Measurements from ENCODE around the gene NRF1. TPM values are rescaled to one million over a fixed set of nuclear protein-coding genes. Genes with fewer than 3 reads are reported as not detected.

Gene NRF1
- total RNA-seq, 1 experiment from 2014 or later, result 18.4 TPM

DNA sequence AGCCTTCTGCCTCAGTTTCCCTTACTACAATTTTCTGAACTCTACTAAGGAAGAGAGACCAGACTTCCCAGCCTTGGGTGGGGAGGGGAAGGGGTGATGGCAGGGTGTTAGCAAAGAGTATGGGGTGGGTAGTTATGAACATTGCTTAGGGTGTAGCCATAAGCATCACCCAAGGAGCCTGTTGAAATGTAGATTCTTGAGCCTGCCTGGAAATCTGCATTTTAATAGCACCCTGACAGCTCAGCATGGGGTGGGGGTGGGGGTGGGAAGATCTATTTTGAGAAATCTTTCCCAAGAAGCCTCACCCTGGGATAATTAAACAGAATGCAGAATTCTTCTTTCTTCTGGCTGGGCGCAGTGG lies 164.8 kb downstream of the NRF1 start:
- TF ChIP-seq, protein P1, sequence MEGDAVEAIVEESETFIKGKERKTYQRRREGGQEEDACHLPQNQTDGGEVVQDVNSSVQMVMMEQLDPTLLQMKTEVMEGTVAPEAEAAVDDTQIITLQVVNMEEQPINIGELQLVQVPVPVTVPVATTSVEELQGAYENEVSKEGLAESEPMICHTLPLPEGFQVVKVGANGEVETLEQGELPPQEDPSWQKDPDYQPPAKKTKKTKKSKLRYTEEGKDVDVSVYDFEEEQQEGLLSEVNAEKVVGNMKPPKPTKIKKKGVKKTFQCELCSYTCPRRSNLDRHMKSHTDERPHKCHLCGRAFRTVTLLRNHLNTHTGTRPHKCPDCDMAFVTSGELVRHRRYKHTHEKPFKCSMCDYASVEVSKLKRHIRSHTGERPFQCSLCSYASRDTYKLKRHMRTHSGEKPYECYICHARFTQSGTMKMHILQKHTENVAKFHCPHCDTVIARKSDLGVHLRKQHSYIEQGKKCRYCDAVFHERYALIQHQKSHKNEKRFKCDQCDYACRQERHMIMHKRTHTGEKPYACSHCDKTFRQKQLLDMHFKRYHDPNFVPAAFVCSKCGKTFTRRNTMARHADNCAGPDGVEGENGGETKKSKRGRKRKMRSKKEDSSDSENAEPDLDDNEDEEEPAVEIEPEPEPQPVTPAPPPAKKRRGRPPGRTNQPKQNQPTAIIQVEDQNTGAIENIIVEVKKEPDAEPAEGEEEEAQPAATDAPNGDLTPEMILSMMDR (IDR thresholded peaks at IDR 0.05; ENCODE audit: unreplicated experiment), result no peak
- CTCF ChIA-PET, result no interaction called here
- DNase-seq (ENCODE audit: unreplicated experiment), result no peak
- Mint-ChIP-seq H3K36me3 (ENCODE audit: insufficient read depth, unreplicated experiment) (no peaks in the 10 kb centered on the region), H3K27me3 (ENCODE audit: insufficient read depth, unreplicated experiment) (no peaks in the 10 kb centered on the region), H3K4me3 (ENCODE audit: unreplicated experiment) (no peak overlapping the region), H3K27ac (ENCODE audit: low read depth, unreplicated experiment) (no peak overlapping the region), H3K9me3 (ENCODE audit: unreplicated experiment) (no peaks in the 10 kb centered on the region), H3K4me1 (ENCODE audit: insufficient read depth, unreplicated experiment) (no peaks in the 10 kb centered on the region)
- intact Hi-C loops (cut with micrococcal nuclease), result no loop called here
- no TSS peak for BruUV-seq (replicated peaks)
- POLR2A ChIA-PET, result no interaction called here

DNA sequence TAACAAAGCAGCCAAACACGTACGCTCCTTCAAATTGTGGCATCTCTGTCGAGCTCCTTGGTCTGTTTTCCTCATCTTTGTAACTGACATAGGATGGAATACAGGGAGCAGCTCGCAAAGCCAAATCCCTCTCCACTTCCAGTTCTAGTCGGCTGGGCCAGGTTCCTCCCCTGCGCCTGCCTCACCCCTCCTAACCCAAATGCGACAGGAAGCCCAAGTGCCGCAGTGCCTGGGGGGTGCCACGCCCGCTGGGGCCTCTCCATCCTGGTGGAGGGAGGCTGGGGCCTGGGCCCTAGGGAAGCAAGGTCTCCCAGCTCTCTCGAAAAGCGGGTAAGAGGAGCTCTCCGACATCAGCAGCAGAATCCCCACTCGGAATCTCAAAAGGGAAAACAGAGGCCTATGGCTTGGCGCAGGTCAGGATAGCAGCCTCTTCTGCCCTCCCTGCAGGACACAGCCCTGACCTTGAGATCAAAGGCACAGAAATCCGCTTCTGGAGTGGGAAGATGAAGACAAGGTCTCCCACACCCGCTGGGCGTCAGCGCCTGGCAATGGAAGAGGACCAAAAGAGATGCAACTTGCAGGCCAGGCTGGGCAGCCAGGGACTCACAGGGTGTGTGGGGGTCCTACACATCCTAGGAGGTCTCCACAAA lies 165.8 kb downstream of the NRF1 start:
- POLR2A ChIA-PET, result no interaction called here
- intact Hi-C loops (cut with micrococcal nuclease), result no loop called here
- BruUV-seq (replicated peaks), result no TSS peak
- DNase-seq (ENCODE audit: unreplicated experiment), result no peak
- H3K36me3 Mint-ChIP-seq (ENCODE audit: insufficient read depth, unreplicated experiment), result no peaks in the 10 kb centered on the region
- H3K4me3 Mint-ChIP-seq (ENCODE audit: unreplicated experiment), result no peak overlapping the region
- H3K9me3 Mint-ChIP-seq (ENCODE audit: unreplicated experiment), result no peaks in the 10 kb centered on the region
- TF ChIP-seq, protein P1 (IDR thresholded peaks at IDR 0.05; ENCODE audit: unreplicated experiment), result no peak
- no peak overlapping the region for H3K27ac Mint-ChIP-seq (ENCODE audit: low read depth, unreplicated experiment)
- CTCF ChIA-PET, result interaction anchor here (0.6 to 0.8 kb wide), 2 partner anchors 48 to 134 kb away, joined by 3 to 4 read pairs; no protein-coding TSS in a partner anchor
- no peaks in the 10 kb centered on the region for H3K27me3 Mint-ChIP-seq (ENCODE audit: insufficient read depth, unreplicated experiment)
- H3K4me1 Mint-ChIP-seq (ENCODE audit: insufficient read depth, unreplicated experiment), result no peaks in the 10 kb centered on the region

DNA sequence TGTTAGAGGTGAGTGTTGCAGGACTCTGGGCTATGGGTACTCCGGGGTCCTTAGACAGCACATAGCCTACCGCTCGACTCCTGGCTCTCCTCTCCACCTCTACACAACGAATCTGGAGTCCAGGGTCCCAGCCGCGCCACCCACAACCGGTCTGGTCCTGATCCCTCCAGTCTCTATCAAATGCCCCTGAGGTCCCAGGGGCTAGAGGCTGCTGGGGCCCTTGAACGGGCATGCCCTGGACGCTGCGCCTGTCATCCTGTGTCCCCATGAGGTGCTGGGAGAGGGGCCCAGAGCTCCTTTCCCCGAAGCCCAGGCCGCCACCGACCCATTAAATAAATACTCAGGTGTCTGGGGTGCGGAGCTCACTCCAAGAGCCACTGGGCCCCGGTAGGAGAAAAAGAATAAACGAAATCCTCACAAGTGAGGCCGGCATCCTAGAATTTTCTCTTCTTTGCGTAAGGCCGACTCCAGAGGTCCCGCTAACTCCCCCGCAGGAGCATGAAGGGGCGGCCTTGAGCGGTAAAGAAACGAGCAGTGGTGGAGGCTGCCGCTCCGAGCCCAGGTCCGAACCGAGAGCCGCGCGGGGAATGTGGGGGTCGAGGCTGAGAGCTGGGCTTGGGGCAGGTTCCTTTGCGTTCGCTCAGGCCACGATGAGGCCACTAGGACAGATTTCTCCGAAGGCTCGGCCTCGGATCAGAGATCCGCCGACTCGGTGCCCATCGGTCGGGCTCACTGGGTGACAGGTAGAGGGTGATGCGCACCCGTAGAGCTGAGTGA lies 166.7 kb downstream of the NRF1 start:
- Mint-ChIP-seq H3K27ac (ENCODE audit: low read depth, unreplicated experiment) (no peak overlapping the region), H3K9me3 (ENCODE audit: unreplicated experiment) (no peaks in the 10 kb centered on the region), H3K27me3 (ENCODE audit: insufficient read depth, unreplicated experiment) (no peaks in the 10 kb centered on the region), H3K36me3 (ENCODE audit: insufficient read depth, unreplicated experiment) (no peaks in the 10 kb centered on the region), H3K4me1 (ENCODE audit: insufficient read depth, unreplicated experiment) (no peaks in the 10 kb centered on the region), H3K4me3 (ENCODE audit: unreplicated experiment) (peak overlapping the region; percentile 68)
- TF ChIP-seq, protein P1 (IDR thresholded peaks at IDR 0.05; ENCODE audit: unreplicated experiment), result no peak
- DNase-seq (ENCODE audit: unreplicated experiment), result no peak
- TSS peak; percentile 26 for BruUV-seq (replicated peaks)
- intact Hi-C loops (cut with micrococcal nuclease), result no loop called here
- ChIA-PET POLR2A (interaction anchor here (1.2 kb wide), 1 partner anchor 87 kb away, joined by 4 read pairs; no protein-coding TSS in a partner anchor), CTCF (interaction anchor here (0.6 kb wide), 2 partner anchors 57 to 133 kb away, joined by 3 to 4 read pairs; no protein-coding TSS in a partner anchor)

DNA sequence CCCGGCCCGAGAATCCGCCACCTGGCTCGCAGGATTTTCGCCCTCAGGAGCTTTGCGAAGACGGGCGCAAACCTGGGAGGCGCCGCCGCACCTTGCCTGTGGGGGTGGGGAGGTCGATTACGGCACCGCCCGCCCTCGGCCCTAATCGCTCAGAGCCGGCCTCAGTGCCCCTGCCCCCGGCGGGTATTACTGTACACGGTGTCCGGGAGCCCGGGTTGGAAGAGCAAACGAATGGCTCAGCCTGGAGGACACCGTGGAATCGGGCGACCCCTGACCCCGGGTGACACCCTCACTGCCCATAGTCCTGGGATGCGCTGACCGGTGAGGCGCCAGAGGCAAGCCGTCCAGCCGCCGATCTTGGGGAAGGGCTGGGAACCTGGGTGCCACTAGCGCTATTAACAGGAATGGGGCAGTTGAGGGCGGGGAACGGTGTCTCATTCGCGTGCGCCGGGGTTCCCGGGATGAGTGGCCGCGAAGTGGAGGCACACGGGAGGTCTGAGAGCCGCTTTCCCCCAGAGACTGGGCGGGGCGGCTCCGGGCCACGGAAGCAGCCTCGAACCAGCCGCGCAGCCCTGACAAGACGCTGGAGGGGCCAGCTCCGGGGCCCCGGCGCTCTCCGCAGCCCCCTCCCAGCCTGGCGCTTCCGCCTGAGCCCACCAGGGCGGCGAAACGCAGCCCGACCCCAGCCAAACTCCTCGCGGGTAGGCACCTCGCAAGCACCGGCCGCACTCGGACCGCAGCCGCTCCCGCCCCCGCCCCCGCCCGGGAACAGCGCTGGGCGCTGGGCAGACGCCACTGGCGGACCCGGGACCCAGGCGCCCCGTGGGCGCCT lies 167.5 kb downstream of the NRF1 start:
- no peaks in the 10 kb centered on the region for H3K36me3 Mint-ChIP-seq (ENCODE audit: insufficient read depth, unreplicated experiment)
- no peak overlapping the region for H3K27ac Mint-ChIP-seq (ENCODE audit: low read depth, unreplicated experiment)
- H3K9me3 Mint-ChIP-seq (ENCODE audit: unreplicated experiment), result no peaks in the 10 kb centered on the region
- ChIA-PET CTCF (interaction anchor here (0.6 to 1.1 kb wide), 3 partner anchors 46 to 232 kb away, joined by 3 to 5 read pairs (median 4); no protein-coding TSS in a partner anchor), POLR2A (interaction anchor here (0.6 to 1.7 kb wide), 10 partner anchors 10 to 232 kb away, joined by 3 to 9 read pairs (median 4); no protein-coding TSS in a partner anchor)
- TF ChIP-seq, protein P1 (IDR thresholded peaks at IDR 0.05; ENCODE audit: unreplicated experiment), result no peak
- peak; percentile 17 for DNase-seq (ENCODE audit: unreplicated experiment)
- BruUV-seq (replicated peaks), result no TSS peak
- intact Hi-C loops (cut with micrococcal nuclease), result no loop called here
- H3K4me3 Mint-ChIP-seq (ENCODE audit: unreplicated experiment), result peak overlapping the region; percentile 68
- no peaks in the 10 kb centered on the region for H3K4me1 Mint-ChIP-seq (ENCODE audit: insufficient read depth, unreplicated experiment)
- no peaks in the 10 kb centered on the region for H3K27me3 Mint-ChIP-seq (ENCODE audit: insufficient read depth, unreplicated experiment)
